Stimulated activated CD4-positive, alpha-beta T cell treated with anti-CD3 and anti-CD28 coated beads, Interleukin-4, amount 100 ng/mL, for 4 hours (primary cell): ENCODE data around the gene NPAS1.

Experiments used
- DNase-seq, 2 experiments: peaks; one replicate each; pipeline ENCODE4 v3.0.0-alpha.2; 2020

NPAS1 gene

GRCh38 chr19:47089767-47090350, 70.2 kb downstream of the NPAS1 start:
- DNase-seq, result no peak

- no peak for DNase-seq
Measured at GRCh38 chr19:47093254-47093653, 73.6 kb downstream of the NPAS1 start.

GRCh38 chr19:47093841-47094240, 74.2 kb downstream of the NPAS1 start:
- no peak for DNase-seq

GRCh38 chr19:47094557-47095475, 75.2 kb downstream of the NPAS1 start:
- no peak for DNase-seq
